HG03469 (cell line): ENCODE results near the gene HES2.
"Not testable (repeated sequence)": the region's sequence is repeated elsewhere in the genome, so short reads cannot be mapped to it uniquely, and the experiment has no call there.

Experiments used
- ATAC-seq: cut with Tn5 transposase; IDR thresholded peaks from one replicate; pipeline ENCODE4 v1.9.1; 2021; ENCODE audit warnings: mild to moderate bottlenecking, moderate library complexity, moderate number of reproducible peaks; ENCODE audit not compliant: unreplicated experiment

HES2 gene

GRCh38 chr1:6419804-6420453 lies at the start of gene HES2:
TSS of gene HES2 (minus strand) at chr1:6419919. CDS start at chr1:6419820, 99 bp downstream.
- ATAC-seq = no peak

GRCh38 chr1:6468729-6469461 lies 49.2 kb upstream of the HES2 start:
- ATAC-seq = no peak

- no peak for ATAC-seq
These were observed 48.3 kb upstream of the HES2 start for GRCh38 chr1:6467744-6468688.

GRCh38 chr1:6467224-6467623 lies 47.5 kb upstream of the HES2 start:
- ATAC-seq = no peak

- no peak for ATAC-seq
These were observed 47.0 kb upstream of the HES2 start for GRCh38 chr1:6466751-6467150.

GRCh38 chr1:6466023-6466422 lies 46.3 kb upstream of the HES2 start, which contains the start of gene TNFRSF25:
TSS of gene TNFRSF25 (minus strand) at chr1:6466173. CDS start at chr1:6466107, 66 bp downstream.
- ATAC-seq = no peak

GRCh38 chr1:6465461-6466005 lies 45.8 kb upstream of the HES2 start:
- ATAC-seq = no peak

- no peak for ATAC-seq
These were observed 45.2 kb upstream of the HES2 start for GRCh38 chr1:6464915-6465314.

- ATAC-seq = no peak
These were observed 44.8 kb upstream of the HES2 start for GRCh38 chr1:6464514-6464836.

GRCh38 chr1:6463120-6463412 lies 43.3 kb upstream of the HES2 start:
- no peak for ATAC-seq

- no peak for ATAC-seq
These were observed 42.8 kb upstream of the HES2 start for GRCh38 chr1:6462412-6463119.

- ATAC-seq = no peak
These were observed 42.1 kb upstream of the HES2 start for GRCh38 chr1:6461538-6462411.

- ATAC-seq = no peak
These were observed 41.4 kb upstream of the HES2 start for GRCh38 chr1:6461051-6461530.

- ATAC-seq = no peak
These were observed 40.8 kb upstream of the HES2 start for GRCh38 chr1:6460301-6461050.

- no peak for ATAC-seq
These were observed 40.1 kb upstream of the HES2 start for GRCh38 chr1:6459850-6460265.

GRCh38 chr1:6456800-6457466 lies 37.2 kb upstream of the HES2 start:
- ATAC-seq = no peak

GRCh38 chr1:6455752-6456520 lies 36.2 kb upstream of the HES2 start:
- ATAC-seq = not testable (repeated sequence)
